DND-41 (cell line): Measurements from ENCODE around the gene CLDN9.

ENCODE experiments used
- CTCF ChIP-seq: IDR thresholded peaks from 2 replicates; pipeline ENCODE4 v1.5.1; 2012; ENCODE audit warnings: borderline replicate concordance, low read length, moderate library complexity, mild to moderate bottlenecking; ENCODE audit not compliant: poor library complexity, severe bottlenecking; ENCODE audit errors: extremely low read depth
- EZH2 ChIP-seq: IDR thresholded peaks from 3 replicates; pipeline ENCODE4 v1.6.1; 2012; ENCODE audit warnings: borderline replicate concordance, low read depth, mild to moderate bottlenecking, moderate library complexity, low read length, inconsistent platforms; ENCODE audit not compliant: severe bottlenecking

GRCh38 chr16:3056336-3057180 lies 43.8 kb downstream of the CLDN9 start:
- TF ChIP-seq CTCF, result no peak
- no peak for TF ChIP-seq EZH2
